IPS-18c (cell line): ENCODE results near the gene MTMR4.

Experiments used
- H3K4me3 ChIP-seq: 2 replicates; pipeline ENCODE4 v1.7.0; 2013; ENCODE audit warnings: low read depth, mild to moderate bottlenecking, low read length, moderate library complexity; ENCODE audit not compliant: insufficient read depth
- H3K9me3 ChIP-seq: one replicate; pipeline ENCODE4 v1.6.1; 2013; ENCODE audit warnings: mild to moderate bottlenecking, low read length, moderate library complexity; ENCODE audit not compliant: control insufficient read depth, insufficient read depth

Gene MTMR4

DNA sequence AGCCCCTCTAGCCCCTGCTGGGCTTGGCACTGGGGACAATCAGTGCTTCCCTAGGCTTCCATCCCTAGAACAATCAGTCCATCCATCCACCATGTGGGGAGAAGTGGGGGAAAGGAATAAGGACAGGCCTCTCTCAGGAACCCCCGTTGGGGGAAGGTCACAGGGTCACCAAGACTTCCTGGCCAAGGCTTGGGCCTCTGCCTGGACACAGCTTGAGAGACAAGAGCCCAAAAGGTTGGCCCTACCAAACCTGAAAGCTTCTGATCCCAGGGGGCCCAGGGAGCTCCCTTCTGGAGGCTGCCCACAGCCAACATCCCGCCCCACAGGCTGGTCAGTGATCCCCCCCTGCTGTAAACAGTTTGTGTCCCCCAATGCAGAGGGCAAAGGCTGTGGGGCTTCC, 16.2 kb upstream of the MTMR4 start:
- Histone ChIP-seq H3K4me3 (no peak overlapping the region), H3K9me3 (peaks cover 2% of the 10 kb centered on the region)

DNA sequence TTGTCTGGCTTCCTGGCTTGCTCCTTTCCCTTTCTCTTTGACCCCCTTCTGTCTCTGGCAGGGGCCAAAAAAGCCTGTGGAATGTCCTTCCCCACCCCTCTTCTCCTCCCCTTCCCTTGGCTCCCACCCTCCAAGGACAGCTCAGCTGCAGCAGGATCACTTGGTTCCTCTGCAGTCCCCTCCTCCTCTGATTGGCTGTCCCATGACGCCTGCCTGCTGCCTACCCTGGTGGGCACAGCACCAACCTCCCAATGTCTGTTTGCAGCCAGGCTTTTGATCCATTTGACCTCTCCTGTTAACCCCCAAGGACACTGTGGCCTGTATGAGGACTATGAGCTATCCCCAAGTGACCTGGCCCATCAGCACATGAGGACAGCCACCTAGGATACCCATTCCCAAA, 14.8 kb upstream of the MTMR4 start:
- H3K4me3 ChIP-seq = no peak overlapping the region

DNA sequence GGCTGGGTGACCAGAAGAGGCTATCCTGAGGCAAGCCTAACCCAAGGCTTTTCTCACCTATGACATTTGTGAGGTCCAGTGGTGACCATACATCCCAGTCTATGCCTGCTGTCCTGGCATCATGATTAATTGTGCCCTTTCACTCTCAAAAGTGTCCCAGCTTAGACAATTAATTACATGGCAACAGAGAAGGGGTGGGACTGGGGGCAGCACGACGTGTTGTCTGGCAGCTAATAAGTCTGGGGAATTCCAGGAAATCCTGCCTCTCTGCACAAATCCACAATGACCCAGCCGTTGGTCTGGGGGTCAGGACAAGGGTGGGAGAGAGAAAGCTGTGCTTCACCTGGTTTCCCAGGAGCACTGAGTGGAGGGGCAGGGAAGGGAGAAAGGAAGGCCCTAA, 14.0 kb upstream of the MTMR4 start:
- no peak overlapping the region for H3K4me3 ChIP-seq
- peaks cover 3% of the 10 kb centered on the region for H3K9me3 ChIP-seq

More for the DNA sequence above, 14.8 kb upstream of the MTMR4 start:
- H3K9me3 ChIP-seq = peaks cover 2% of the 10 kb centered on the region

DNA sequence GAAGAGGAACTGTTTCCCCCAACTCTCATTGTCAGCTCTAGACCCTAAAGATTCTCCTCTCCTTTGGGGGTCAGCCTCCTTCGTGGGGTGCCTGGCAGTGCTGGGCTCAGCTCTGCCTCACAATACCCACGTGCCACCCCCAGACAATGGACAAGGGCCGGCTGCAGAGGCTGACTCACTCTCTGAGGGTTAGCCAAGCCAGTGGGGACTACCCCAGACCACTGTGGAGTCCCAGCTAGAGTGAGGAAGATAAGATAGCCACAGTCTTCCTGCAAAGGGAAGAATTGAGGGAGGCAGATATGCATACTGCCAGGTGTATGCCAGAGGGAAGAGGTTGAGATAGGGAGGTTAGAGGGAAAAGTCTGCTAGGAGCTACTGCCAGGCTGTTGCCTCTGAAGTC, 13.5 kb upstream of the MTMR4 start:
- peaks cover 4% of the 10 kb centered on the region for H3K9me3 ChIP-seq
- no peak overlapping the region for H3K4me3 ChIP-seq

DNA sequence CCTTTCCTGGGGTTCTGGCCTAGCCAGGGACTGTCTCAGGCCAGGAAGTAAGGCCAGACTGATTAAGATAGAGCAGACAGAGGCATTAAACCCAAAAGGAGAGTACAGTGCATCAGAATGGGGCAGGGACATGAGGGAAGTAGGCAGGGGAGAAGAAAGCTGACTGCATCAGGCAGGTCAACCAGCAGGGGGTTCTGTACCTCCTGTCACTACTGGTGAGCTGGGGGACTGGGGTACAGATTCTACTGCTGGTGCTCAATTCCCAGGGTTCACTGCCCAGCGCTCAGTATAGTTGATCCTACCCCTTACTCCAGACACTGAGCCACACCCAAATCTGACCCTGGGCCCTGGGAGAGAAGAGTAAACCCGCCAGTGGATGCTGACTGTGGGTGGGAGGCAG, 12.9 kb upstream of the MTMR4 start:
- Histone ChIP-seq H3K9me3 (peaks cover 4% of the 10 kb centered on the region), H3K4me3 (no peak overlapping the region)

DNA sequence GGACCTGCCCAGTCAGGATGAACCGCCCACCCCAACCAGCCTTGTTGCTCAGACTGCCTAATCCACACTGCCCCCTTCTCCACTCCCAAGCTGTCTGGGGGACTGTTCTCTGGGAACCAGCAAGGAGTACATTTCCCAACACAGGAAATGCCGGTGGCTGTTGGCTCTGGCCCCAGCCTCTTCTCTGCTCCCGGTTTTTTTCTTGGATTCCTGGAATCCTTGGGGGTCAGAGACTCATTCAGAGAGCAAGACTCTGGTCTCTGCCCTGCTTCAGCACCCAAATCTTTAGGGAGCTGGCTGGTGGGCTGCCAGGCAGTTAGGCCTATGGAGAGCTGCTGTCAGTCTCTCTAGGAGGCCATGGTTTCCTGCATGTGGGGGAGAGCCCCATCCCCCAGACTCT, 10.8 kb upstream of the MTMR4 start:
- Histone ChIP-seq H3K9me3 (peaks cover 2% of the 10 kb centered on the region), H3K4me3 (no peak overlapping the region)

DNA sequence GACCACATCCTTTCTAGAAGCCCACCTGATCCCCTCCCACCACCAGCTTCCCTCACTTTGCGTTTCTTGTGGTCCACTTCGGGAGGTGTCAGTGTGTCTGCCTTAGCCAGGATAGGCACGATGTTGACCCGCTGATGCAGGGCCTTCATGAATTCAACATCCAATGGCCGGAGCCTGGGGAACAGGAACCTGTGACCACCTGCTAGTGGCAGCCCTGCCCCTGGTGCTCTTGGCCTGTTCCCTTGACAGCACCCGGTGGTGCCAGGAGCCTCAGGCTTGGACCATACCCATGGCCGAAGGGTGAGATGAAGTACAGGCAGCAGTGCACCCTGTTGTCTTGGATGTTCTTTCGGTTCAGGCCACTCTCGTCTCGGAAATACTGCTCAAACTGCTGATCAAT, 7.2 kb upstream of the MTMR4 start:
- H3K4me3 ChIP-seq = no peak overlapping the region
- H3K9me3 ChIP-seq = peaks cover 2% of the 10 kb centered on the region

DNA sequence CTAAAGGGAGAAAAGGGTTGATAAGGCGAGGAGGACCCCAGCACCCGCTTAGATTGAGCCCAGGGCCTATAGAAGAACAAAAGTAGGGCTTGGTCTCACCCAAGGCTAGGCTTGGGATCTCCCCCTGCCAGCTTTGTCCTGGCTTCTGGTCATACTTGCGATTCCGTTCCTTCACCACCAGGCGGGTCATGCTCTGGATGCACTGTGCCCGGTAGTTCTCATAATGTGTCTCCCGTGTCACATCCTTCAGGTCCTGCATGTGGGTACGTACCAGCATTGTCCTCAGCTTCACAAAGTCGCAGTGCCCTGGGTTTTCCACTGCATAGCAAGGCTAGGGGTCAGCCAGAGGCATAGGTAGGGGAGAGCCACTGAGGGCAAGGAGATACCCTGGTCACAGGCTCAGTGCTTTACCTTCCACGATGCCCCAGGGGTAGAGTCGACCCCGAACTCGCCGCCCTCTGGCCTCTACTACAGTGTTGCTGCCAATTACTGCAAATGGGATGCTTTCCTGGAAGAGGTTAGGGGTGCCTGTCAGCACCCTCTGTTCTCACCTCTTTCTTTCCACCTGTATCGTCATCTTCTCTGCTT, 6.5 kb upstream of the MTMR4 start:
- Histone ChIP-seq H3K9me3 (peaks cover 2% of the 10 kb centered on the region), H3K4me3 (no peak overlapping the region)

DNA sequence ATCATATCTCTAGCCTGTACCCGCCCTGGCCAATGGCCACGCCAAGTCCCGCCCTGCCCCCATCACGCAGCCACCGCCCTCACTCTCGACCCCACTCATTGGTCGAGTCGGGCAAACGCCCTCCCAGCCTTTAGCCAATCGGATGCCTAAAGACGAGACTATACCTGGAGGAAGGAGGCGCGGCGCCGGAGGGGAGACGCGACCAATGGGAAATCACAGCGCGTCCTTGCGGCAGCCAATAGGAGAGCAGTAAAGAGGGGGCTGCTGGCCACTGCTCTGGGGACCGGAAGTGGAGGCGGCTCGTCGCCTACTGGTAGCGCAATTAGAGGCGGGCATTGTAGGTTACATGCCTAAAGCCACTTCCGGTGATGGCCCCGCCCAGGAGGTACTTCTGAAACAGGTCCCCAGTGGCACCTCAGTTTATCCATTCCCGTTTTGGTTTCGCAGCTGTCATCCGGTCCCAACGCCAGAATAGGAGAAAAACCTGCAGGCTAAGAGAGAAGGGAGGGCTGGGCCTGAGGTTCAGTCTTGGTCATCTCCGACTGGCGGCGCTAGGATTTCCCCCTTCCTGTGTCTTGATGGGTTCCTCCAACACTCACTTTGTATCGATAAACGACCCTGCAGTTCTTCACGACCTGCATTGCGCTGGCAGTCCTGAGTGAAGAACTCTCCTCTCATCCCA, 3.6 kb upstream of the MTMR4 start:
- Histone ChIP-seq H3K4me3 (peak overlapping the region; percentile 80), H3K9me3 (no peaks in the 10 kb centered on the region)

DNA sequence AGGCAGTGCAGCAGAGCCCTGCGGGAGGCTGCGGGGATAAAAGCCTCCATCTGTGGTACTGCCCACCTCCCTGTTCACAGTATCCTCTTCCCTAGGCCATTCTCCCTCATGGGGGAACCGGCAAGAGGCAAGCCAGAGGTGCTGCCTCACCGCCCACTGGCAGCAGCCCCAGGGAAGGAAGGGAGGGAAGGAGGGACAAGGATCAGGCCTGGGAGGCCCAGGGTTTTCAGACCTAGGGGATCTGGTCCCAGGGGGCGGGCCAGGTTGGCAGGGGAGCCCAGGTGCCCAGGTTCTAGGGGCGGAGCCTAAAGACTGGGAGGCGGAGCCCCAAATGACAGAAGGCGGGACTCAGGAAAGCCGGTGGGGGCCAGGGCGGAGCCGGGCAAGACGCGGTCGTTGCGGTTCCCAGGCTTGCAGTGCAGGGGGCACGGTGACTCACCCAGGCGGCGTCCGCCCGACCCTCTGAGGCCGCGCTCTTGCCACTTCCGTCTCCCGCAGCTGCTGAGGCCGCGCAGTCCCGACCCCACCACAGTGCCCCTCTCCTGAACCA, 3.0 kb upstream of the MTMR4 start:
- H3K9me3 ChIP-seq = no peaks in the 10 kb centered on the region
- H3K4me3 ChIP-seq = peak overlapping the region; percentile 71

DNA sequence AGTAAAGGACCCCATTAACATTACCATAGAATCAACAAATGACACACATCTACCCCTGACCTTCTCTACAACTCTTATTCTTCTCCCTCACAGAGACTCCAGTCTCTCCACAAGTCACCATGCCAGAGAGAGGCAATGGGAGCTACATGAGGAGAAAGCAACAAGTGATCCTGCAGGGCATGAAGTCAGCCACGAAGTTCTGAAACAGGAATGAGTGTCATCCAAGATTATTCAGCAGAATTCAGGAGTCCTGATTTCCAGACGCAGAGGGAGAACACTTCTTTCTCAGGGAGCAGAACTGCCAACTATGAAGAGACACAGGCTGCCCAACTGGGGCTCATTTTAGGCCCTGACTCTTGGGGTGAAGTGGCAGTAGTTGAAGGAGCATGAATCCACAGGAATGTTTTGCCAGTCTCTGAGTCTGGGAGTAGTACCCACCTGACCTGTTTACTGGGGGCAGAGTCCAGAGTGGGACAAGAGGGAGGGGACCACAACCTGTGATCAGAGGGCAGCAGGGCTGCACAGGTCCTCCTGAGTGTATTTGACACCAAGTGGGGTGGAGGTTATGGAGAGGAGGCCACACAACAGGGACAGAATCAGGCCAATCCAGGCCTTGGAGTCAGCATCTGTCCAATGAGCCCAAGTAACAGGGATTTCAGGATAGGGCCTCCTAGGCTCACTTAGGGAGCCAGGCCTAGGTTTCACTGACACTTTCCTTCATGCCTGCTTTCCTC, 2.4 kb upstream of the MTMR4 start:
- Histone ChIP-seq H3K9me3 (no peaks in the 10 kb centered on the region), H3K4me3 (peak overlapping the region; percentile 71)

DNA sequence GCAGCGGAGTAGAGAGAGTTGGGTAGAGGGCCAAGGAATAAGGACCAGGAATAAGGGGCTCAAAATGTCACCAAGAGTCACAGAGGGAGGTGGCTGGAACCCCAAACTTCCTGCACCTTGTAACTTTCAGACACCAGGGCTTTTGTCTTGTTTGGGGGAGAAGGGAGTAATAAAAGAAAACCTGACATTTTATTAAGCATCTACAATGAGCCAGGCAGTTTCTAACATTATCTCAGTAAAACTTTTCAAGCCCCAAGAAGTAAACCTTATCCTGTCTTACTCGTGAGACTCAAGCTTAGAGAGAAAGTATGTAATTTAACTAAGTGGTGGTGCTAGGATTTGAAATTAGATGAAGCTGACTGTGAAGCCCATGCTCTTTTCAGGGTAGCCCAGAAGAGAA, 848 bp upstream of the MTMR4 start:
- Histone ChIP-seq H3K4me3 (peak overlapping the region; percentile 74; the same call in 1 of the 2 replicates), H3K9me3 (no peaks in the 10 kb centered on the region)

DNA sequence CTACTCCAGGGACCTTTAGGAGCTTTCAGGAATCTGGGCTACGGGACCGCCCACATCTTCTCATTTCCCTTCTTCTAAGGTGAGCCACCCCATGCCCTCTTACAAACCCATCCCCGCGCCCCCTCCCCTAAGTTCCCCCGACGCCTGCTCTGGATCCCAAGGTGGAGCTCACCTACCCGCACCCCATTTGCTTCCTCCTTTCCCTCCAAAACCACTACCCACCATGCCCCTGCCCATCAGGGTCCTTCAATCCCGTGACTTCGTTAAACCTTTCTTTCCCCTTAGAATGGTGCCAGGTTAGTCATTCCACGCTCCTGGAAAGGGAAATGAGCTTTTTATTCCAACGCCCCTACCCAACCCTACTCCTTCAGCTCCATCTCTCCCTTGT, 326 bp upstream of the MTMR4 start:
- Histone ChIP-seq H3K4me3 (peak overlapping the region; percentile 74), H3K9me3 (no peaks in the 10 kb centered on the region)

DNA sequence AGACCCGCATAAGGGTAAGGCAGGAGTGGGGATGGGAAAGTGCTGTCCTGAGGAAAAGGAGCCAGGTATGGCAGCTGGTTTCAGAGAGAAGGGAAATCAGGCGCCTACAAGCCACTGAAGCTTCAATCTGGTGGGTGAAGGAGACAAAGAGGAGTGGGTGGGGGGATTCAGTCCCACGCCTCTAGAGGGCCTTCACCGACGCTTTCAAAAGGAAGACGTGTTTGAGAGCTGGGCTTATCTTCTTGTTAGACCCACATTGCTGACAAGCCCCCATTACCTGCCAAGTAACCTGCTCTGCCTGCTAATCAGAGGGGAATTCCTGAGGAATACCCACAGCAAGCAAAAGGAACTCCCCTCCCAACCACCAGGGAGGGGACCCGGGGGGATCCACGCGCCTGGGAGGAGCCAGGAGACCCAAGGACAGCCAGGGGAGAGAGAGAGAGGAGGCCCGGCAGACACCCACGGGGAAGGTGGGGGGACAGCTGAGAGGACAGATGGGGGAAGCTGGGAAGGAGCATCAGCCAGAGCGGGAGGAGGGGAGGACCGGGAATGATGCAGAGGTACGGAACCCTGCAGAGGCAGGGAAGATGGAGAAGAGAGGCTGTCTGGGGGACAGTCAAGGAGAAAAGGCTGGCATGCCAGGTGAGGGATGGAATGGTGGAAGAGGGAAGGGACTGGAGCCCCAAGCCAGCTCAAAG, 1.0 kb downstream of the MTMR4 start:
- peak overlapping the region; percentile 74 for H3K4me3 ChIP-seq
- no peaks in the 10 kb centered on the region for H3K9me3 ChIP-seq

DNA sequence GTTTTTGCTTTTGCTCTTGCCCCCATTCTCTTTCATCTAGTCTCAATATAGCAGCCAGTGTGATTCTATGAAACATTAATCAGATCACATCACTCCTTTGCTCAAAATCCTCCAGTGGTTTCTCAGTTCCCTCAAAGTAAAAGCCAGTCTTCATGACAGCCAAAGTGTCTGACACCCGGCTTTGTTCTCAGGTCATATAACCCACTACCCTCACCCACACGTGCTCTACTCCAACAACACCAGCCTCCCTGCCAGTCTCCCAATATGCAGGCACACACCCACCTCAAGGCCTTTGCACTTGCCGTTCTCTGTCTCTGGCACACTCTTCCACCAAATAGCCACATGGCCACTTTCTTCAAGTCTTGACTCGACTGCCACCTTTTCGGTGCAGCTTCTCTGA, 4.4 kb downstream of the MTMR4 start:
- no peaks in the 10 kb centered on the region for H3K9me3 ChIP-seq
- H3K4me3 ChIP-seq = no peak overlapping the region

DNA sequence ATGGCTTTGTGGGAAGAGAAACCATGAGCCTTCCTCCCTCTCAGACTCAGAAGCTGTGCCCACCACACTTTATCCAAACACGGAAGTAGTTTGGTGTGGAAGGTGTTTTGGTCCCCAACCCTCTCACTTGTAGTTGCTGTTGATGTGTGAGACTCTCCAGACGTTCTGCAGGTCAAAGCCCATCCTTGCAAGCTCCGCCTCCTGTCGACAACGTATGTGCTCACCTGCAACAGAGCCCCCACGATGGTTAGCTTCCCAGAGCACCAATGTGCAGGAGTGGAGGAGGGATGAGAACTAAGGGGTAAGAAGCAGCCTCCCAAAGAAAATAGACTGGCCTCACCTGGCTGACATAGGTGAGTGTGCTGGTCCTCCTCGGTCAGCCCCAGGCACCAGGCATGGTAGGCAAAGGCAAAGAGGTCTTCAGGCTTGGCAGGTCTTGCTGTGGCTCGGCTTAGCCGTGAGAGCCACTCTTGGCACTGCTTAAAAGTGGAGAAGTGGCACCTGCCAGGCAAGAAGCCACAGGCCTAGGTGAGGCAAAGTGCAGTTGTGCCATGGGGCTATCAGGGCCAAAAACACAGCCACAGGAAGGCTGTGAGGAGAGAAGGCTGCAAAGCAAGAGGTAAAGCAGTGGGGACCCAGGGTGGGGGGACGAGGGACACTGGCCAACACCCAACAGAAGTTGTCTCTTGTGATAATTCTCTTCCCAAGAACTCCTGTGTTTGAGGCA, 5.9 kb downstream of the MTMR4 start:
- H3K4me3 ChIP-seq = no peak overlapping the region
- H3K9me3 ChIP-seq = no peaks in the 10 kb centered on the region

DNA sequence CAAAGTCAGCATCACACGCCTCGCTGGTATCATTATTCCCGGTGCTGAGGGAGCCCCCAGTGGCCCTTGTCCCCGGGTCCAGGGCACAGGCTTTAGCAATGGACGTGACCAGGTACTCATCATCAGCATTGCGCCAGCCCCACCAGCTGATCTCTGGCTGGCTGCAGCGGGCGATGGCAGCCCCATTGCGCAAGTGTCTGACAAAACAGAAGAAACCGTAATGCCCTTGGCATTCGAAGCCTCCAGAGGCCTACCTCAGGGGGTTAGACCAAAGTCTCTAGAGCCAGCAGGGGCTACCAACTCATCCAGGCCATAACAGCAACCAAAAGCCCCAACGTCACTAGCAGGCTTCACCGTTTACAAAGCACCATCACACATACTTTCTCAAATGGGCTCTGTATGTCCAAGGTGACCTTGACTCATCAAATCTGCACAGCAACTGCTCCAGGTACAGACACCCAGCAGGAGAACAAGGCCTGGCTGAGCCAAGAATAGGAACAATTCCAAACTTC, 7.3 kb downstream of the MTMR4 start:
- Histone ChIP-seq H3K4me3 (no peak overlapping the region), H3K9me3 (no peaks in the 10 kb centered on the region)
